TTC549 (cell line): Measurements from ENCODE around the gene TMPRSS2.

Experiments used
- FAIRE-seq: peaks from 2 replicates; lab custom pipeline; 2012; peaks lifted over from hg19 to GRCh38; lab: Jason Lieb, UNC

Gene TMPRSS2

GRCh38 chr21:41447356-41447755 lies 60.6 kb downstream of the TMPRSS2 start:
- FAIRE-seq: no peak

DNA sequence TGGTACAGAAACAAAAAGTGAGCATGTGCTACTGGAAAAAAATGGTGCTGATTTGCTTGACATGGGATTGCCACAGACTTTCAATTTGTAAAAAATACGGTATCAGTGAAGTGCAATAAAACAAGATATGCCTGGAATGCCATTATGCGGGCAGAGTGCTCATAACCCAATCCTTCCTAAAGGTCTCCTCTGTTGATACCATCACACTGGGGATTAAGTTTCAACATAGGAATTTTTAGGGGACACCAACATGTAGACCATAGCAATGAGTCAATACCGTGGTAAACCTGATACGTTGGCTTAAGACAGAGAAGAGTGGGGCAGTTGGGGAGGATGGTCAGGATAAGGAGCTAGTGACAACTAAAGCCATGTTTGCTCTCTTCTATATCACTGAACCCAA lies 61.4 kb downstream of the TMPRSS2 start:
- FAIRE-seq: no peak

DNA sequence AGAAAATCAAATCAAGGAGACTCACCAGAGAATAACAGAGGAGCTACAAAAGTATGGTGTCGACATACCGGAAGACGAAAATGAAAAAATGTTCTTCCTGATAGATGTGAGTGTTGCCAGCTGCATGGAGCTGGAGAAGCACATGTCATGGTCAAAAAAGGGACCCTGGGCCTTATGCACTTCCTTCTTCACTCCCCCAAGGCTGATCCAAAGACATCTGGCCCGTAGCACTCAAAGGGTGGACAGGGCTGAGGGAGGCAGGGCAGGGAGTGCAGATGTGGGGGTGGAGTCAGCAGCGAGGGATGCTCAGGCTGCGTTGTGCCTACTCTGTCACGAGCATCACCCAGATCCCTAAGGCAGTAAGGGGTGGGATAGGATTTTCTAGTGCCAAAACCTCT lies 62.5 kb downstream of the TMPRSS2 start:
- FAIRE-seq: no peak

DNA sequence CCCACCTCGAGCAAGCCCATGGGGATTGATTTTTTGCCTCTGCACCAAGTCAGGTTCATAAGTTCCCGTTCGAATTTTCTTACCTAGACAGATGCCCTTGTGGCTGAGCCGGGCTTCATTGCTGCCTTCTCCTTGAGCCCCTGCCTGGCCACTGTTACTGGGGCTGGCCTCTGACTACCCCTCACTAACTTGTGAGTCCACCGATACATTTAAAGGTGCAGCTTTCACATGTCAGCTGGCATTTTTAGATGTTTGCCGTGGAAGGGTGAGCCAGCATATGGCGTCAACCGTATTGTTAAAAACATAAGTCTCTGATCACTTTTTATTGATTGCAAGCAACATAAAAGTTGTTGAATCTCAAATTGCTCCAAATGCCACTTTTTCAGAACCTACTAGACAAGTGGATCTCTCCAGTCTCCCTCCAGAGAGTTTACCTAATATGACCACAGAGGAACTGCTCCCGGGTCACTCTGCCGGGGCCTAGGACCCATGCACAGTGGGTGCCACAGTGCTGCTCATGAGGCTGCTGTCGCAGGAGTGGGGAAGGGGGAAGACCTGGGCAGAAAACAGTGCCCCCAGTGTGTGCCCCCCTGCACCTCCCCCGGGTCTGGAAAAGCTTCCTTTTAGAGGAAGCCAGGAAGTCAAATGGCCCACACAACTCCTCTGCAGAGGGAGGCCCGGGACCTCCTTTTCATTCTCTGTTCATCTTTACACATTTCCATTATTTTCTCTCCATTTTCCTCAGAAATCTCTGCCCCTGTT lies 63.1 kb downstream of the TMPRSS2 start:
- FAIRE-seq: no peak

- no peak for FAIRE-seq
Measured at GRCh38 chr21:41443562-41443961, 64.4 kb downstream of the TMPRSS2 start.

- no peak for FAIRE-seq
Measured at GRCh38 chr21:41442481-41443186, 65.3 kb downstream of the TMPRSS2 start.

- no peak for FAIRE-seq
Measured at GRCh38 chr21:41441546-41441945, 66.4 kb downstream of the TMPRSS2 start.

DNA sequence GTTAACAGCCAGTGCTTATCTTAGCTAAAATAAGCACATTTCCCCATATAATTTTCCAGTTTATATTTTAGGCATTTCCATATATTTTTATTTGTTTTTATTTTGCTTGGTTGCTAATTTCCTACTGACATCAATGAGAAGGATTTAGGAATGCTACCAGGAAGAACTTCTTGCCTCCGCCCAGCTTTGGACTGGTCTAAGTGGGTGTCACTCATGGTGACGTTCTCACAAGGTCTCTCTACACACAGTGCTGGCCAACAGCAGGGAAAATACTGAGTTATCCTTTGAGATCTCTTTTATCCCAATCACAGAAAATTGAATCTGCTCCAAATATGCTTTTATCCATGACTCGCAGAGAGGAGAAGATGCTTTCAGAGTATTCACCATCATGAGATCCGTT lies 68.7 kb downstream of the TMPRSS2 start:
- no peak for FAIRE-seq

DNA sequence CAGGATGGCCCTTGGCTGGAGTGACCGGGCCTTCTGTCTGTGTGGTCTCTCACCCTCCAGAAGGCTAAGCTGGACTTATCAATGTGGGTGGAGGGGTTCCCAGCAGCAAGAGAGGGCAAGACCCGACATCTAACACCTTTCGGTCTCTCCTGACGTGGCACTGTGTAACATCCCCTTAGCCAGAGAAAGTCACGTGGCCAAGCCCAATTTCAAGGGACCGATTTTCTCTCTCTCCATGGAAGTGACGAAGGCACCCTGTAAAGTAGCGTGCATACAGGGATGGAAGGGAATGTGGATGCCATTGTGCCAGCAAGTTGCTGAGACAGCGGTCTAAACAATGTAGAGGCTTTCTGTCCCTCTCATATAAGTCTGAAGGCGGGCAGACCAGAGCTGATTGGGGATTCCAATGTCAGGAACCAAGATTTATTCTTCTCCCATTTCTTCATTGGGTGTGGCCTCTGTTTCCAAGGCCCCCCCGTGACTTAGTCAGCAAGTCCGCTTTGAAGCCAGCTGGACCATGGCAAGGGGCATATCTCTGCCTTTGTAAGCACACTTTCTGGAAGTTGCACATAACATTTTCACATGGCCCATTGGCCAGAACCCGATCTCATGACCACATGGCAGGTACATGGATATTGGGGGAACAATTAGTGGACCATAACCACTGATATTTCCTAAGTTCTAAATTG lies 69.4 kb downstream of the TMPRSS2 start:
- FAIRE-seq: no peak

GRCh38 chr21:41437729-41438128 lies 70.2 kb downstream of the TMPRSS2 start:
- no peak for FAIRE-seq

DNA sequence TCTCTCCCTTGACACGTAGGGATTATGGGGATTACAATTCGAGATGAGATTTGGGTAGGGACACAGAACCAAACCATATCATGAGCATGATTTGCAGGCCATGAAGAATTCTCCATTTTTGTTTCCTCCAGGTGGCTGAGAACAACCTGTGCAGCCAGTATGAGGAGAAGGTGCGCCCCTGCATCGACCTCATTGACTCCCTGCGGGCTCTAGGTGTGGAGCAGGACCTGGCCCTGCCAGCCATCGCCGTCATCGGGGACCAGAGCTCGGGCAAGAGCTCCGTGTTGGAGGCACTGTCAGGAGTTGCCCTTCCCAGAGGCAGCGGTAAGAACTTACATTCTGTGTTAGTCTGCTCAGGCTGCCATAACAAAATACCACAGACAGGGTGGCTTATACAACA lies 72.3 kb downstream of the TMPRSS2 start:
- FAIRE-seq: no peak

GRCh38 chr21:41433566-41433965 lies 74.4 kb downstream of the TMPRSS2 start:
- FAIRE-seq: no peak

- no peak for FAIRE-seq
Measured at GRCh38 chr21:41432562-41433460, 75.1 kb downstream of the TMPRSS2 start.

- no peak for FAIRE-seq
Measured at GRCh38 chr21:41431788-41432548, 76.0 kb downstream of the TMPRSS2 start.

DNA sequence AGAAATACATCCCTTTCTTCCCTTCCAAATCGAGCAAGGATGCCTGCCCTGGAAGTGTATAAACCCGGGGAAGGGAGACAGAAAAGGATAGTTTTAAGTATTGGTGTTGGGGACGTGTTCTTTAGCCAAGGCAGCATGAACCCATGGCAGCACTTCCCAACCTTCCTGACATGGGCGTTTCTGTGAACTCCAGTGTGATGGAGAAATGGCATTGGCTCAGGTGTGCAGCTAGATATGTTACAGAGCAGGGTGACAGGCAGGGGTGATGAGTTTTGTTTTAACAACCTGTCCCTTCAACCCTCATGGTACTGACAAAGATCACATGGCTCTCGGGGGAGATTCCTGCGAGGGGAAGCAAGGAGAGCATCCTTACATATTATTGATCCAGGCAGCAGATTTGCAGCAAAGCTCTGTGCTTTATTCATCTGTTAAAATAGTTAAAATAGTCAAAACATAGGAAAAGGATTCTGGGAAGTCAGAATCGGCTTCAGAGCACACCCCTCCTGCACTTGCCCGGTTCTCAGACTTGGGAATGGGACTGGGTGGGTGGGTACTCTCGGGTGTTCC lies 78.0 kb downstream of the TMPRSS2 start:
- no peak for FAIRE-seq

- no peak for FAIRE-seq
Measured at GRCh38 chr21:41429305-41429704, 78.7 kb downstream of the TMPRSS2 start.

- no peak for FAIRE-seq
Measured at GRCh38 chr21:41428847-41429246, 79.1 kb downstream of the TMPRSS2 start.

DNA sequence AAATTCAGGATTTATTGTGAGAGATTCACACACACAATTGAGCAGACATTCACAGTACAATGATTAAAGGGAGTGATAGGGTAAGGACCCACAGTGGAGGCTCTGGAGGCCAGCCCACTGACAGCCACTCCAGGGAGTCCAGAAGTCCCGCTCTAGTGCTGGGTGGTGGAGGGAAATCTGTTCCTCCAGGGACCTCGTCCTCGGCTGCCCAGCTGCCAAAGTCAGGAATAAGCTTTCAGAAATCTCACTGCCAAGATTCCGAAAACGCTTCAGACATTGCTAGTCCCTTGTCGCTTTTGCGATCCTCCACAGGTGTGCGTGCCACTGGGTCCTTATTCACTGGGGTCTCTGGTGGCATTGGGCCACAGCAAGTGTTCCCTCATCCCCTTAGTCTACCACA lies 79.6 kb downstream of the TMPRSS2 start:
- FAIRE-seq: no peak

DNA sequence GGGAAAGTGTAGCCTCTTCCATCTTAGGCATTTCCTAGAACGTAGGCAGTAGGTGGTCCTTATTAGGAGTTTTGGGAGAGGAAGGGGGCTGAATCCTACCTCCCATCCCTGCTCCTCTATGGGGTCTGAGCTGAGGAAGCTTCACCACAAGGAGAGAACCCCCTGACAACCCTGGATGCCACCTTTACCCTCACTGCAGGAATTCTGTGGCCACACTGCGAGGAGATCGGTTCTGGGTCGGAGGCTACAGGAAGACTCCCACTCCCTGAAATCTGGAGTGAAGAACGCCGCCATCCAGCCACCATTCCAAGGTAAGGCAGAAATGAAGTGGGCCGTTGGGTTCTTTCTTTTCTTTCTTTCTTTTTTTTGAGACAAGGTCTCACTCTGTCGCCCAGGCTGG lies 80.4 kb downstream of the TMPRSS2 start:
- no peak for FAIRE-seq

- FAIRE-seq: no peak
Measured at GRCh38 chr21:41426676-41427404, 81.1 kb downstream of the TMPRSS2 start.
